ENCODE measurements around the gene MTPN.

- TF ChIP-seq CTCF (IDR thresholded peaks at IDR 0.05) (no peak), POLR2AphosphoS5 (IDR thresholded peaks at IDR 0.05) (no peak), POLR2A (IDR thresholded peaks at IDR 0.05) (no peak)
These were observed 39.1 kb downstream of the MTPN start for GRCh38 chr7:135938086-135938485.

Measured in breast epithelium (tissue), 3 donors.